PFSK-1 (cell line): ENCODE measurements around the gene RUNX2.

ENCODE experiments used
- FOXP2 ChIP-seq: optimal IDR thresholded peaks from 2 replicates; pipeline ENCODE3; 2011; ENCODE audit warnings: borderline replicate concordance, control low read depth, inconsistent platforms; ENCODE audit not compliant: insufficient read depth; ENCODE audit errors: extremely low read length, extremely low read depth
- POLR2AphosphoS5 ChIP-seq: IDR thresholded peaks from 2 replicates; pipeline ENCODE4 v1.6.1; 2012; ENCODE audit warnings: low read depth, mild to moderate bottlenecking, control low read depth, low read length, moderate library complexity
- REST ChIP-seq, 2 experiments: IDR thresholded peaks; 2 replicates each; pipeline versions ENCODE4 v1.6.1 to v1.8.0; 2011 to 2012; ENCODE audit warnings: low read depth in 2 of 2, low read length in 2 of 2, control low read depth in 1 of 2, inconsistent platforms in 1 of 2, mild to moderate bottlenecking in 1 of 2, moderate library complexity in 1 of 2; ENCODE audit not compliant: insufficient read depth in 1 of 2
- SIN3A ChIP-seq: IDR thresholded peaks from 2 replicates; pipeline ENCODE4 v1.6.1; 2012; ENCODE audit warnings: mild to moderate bottlenecking, low read length, moderate library complexity, borderline replicate concordance; ENCODE audit not compliant: insufficient read depth
- TAF1 ChIP-seq: IDR thresholded peaks from 2 replicates; pipeline ENCODE4 v1.6.1; 2012; ENCODE audit warnings: low read length, control low read depth, borderline replicate concordance; ENCODE audit not compliant: insufficient read depth

RUNX2 gene

GRCh38 chr6:45592991-45593390 is 264.9 kb downstream of the RUNX2 start:
- TF ChIP-seq POLR2AphosphoS5 (no peak), REST (IDR thresholded peaks at IDR 0.05; ENCODE audit: insufficient read depth in 1 of 2, low read depth in 2 of 2, low read length in 2 of 2) (no peak), TAF1 (no peak), SIN3A (no peak)

GRCh38 chr6:45595010-45595851 is 267.1 kb downstream of the RUNX2 start:
- TF ChIP-seq FOXP2: no peak
- no peak for TF ChIP-seq SIN3A
- no peak for TF ChIP-seq REST (IDR thresholded peaks at IDR 0.05; ENCODE audit: insufficient read depth in 1 of 2, low read depth in 2 of 2, low read length in 2 of 2)
- no peak for TF ChIP-seq TAF1
- no peak for TF ChIP-seq POLR2AphosphoS5

GRCh38 chr6:45597424-45597823 is 269.3 kb downstream of the RUNX2 start:
- no peak for TF ChIP-seq SIN3A
- no peak for TF ChIP-seq POLR2AphosphoS5
- no peak for TF ChIP-seq TAF1
- no peak for TF ChIP-seq REST (IDR thresholded peaks at IDR 0.05; ENCODE audit: insufficient read depth in 1 of 2, low read depth in 2 of 2, low read length in 2 of 2)
- no peak for TF ChIP-seq FOXP2

- TF ChIP-seq TAF1 (no peak), POLR2AphosphoS5 (no peak)
These were observed 270.9 kb downstream of the RUNX2 start for GRCh38 chr6:45599053-45599452.

- TF ChIP-seq REST (IDR thresholded peaks at IDR 0.05; ENCODE audit: insufficient read depth in 1 of 2, low read depth in 2 of 2, low read length in 2 of 2) (no peak), POLR2AphosphoS5 (no peak), FOXP2 (no peak), SIN3A (no peak), TAF1 (no peak)
These were observed 277.8 kb downstream of the RUNX2 start for GRCh38 chr6:45605971-45606370.
